ENCODE results near the gene ZNF385D. TPM values are rescaled to one million over a fixed set of nuclear protein-coding genes. Genes with fewer than 3 reads are reported as not detected.

The ZNF385D gene
- total RNA-seq, 1 donor from 2014 or later = 0.41 TPM

DNA sequence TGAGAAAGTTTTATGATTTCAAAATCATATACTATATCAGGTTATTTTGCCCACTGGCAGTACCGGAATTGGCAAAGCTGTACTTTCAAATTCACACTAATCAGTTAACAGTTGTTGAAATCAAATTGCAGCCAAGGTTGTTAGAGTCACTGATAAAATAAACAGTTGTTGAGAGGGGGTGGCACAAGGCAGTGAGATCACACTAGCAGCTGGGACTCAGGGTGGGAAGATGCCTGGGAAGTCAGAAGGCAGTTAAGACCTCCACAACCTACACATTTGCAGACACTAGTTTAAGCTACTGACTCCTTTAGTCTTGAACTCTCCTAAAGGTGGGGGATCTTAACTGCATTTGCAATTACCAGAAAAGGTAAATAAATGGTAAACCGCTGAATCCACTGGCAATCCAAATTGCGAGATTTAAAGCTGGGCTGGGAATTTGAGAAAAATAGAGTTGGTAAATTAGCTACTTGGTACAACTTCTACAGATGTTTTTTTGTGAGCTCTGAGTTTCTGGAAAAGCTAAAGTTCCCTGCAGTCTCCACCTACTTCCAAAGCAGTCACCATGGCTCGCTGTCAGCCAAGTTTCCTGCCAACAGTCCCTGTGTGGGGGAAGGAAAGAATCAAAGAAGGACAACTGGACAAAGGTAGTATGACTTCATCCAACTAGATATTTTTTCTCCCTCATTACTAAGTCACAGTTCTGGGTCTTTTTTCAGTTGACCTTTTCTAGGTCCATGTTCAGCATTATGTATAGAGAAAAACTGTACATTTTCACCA lies 105.7 kb downstream of the ZNF385D start:
- H3K9me3 Mint-ChIP-seq (ENCODE audit: unreplicated experiment) = no peaks in the 10 kb centered on the region
- peaks cover 1% of the 10 kb centered on the region for H3K27me3 Mint-ChIP-seq (ENCODE audit: unreplicated experiment)
- DNase-seq (ENCODE audit: low spot score) = no peak
- peaks cover 7% of the 10 kb centered on the region for H3K4me1 Mint-ChIP-seq (ENCODE audit: unreplicated experiment)
- H3K36me3 Mint-ChIP-seq (ENCODE audit: low read depth, unreplicated experiment) = no peaks in the 10 kb centered on the region
- H3K4me3 Mint-ChIP-seq (ENCODE audit: unreplicated experiment) = no peak overlapping the region
- TF ChIP-seq, protein P1, sequence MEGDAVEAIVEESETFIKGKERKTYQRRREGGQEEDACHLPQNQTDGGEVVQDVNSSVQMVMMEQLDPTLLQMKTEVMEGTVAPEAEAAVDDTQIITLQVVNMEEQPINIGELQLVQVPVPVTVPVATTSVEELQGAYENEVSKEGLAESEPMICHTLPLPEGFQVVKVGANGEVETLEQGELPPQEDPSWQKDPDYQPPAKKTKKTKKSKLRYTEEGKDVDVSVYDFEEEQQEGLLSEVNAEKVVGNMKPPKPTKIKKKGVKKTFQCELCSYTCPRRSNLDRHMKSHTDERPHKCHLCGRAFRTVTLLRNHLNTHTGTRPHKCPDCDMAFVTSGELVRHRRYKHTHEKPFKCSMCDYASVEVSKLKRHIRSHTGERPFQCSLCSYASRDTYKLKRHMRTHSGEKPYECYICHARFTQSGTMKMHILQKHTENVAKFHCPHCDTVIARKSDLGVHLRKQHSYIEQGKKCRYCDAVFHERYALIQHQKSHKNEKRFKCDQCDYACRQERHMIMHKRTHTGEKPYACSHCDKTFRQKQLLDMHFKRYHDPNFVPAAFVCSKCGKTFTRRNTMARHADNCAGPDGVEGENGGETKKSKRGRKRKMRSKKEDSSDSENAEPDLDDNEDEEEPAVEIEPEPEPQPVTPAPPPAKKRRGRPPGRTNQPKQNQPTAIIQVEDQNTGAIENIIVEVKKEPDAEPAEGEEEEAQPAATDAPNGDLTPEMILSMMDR (IDR thresholded peaks at IDR 0.05; ENCODE audit: unreplicated experiment) = no peak
- no peak overlapping the region for H3K27ac Mint-ChIP-seq (ENCODE audit: unreplicated experiment)

DNA sequence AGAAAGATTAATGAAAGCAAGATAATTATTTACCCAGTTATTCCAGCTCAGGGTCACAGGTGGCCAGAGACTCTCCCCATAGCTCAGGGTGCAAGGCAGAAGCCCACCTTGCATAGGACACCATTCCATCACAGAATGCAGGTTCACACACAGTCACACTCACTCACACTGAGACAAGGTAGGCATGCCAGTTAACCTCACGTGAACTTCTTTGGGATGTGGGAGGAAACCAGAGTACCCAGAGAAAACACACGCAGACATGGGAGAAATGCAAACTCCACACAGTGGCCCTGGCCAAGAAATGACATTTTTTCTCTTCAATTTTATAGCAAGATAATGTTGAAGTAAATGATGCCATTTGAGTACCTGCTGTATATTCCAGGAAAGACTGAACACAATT lies 106.7 kb downstream of the ZNF385D start:
- Mint-ChIP-seq H3K4me1 (ENCODE audit: unreplicated experiment) (peaks cover 7% of the 10 kb centered on the region), H3K4me3 (ENCODE audit: unreplicated experiment) (no peak overlapping the region), H3K9me3 (ENCODE audit: unreplicated experiment) (no peaks in the 10 kb centered on the region), H3K27ac (ENCODE audit: unreplicated experiment) (no peak overlapping the region), H3K36me3 (ENCODE audit: low read depth, unreplicated experiment) (no peaks in the 10 kb centered on the region), H3K27me3 (ENCODE audit: unreplicated experiment) (peaks cover 1% of the 10 kb centered on the region)
- TF ChIP-seq, protein P1 (IDR thresholded peaks at IDR 0.05; ENCODE audit: unreplicated experiment) = no peak
- no peak for DNase-seq (ENCODE audit: low spot score)

DNA sequence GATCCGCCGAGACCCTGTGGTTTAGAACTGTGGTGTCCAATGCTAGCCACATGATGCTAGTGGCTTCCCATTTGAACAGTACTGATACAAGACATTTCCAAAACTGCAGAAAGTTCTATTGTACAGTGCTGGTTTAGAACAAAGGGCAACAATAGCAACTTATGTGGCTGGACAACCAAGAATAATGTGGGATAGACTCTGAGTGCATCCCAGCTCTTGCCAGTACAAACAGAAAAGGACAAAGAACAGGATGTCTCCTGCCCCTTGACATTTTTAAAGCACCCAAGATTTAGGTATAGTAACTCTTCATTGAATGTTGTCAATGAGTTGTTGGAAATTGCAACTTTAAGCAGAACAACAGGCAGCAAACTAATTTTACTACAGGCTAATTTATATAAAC lies 107.3 kb downstream of the ZNF385D start:
- H3K27ac Mint-ChIP-seq (ENCODE audit: unreplicated experiment) = no peak overlapping the region
- H3K27me3 Mint-ChIP-seq (ENCODE audit: unreplicated experiment) = peaks cover 1% of the 10 kb centered on the region
- H3K9me3 Mint-ChIP-seq (ENCODE audit: unreplicated experiment) = no peaks in the 10 kb centered on the region
- DNase-seq (ENCODE audit: low spot score) = no peak
- TF ChIP-seq, protein P1 (IDR thresholded peaks at IDR 0.05; ENCODE audit: unreplicated experiment) = no peak
- peaks cover 7% of the 10 kb centered on the region for H3K4me1 Mint-ChIP-seq (ENCODE audit: unreplicated experiment)
- H3K4me3 Mint-ChIP-seq (ENCODE audit: unreplicated experiment) = no peak overlapping the region
- no peaks in the 10 kb centered on the region for H3K36me3 Mint-ChIP-seq (ENCODE audit: low read depth, unreplicated experiment)

DNA sequence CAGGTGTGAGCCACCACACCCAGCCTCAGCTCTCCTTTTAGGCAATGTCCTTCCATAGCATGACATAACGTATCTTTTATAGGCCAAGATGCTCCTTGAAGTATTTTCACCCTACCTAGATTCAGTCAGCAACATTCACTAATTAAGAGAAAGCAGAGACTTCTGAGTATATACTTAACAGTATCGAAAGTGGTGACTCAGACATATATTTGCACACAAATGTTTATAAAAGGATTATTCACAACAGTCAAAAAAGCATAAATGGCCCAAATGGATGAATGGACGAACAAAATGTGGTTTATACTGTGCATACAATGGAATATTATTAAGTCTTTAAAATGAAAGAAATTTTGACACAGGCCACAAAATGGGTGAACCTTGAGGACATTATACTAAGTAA lies 108.6 kb downstream of the ZNF385D start:
- H3K36me3 Mint-ChIP-seq (ENCODE audit: low read depth, unreplicated experiment) = no peaks in the 10 kb centered on the region
- no peak for DNase-seq (ENCODE audit: low spot score)

DNA sequence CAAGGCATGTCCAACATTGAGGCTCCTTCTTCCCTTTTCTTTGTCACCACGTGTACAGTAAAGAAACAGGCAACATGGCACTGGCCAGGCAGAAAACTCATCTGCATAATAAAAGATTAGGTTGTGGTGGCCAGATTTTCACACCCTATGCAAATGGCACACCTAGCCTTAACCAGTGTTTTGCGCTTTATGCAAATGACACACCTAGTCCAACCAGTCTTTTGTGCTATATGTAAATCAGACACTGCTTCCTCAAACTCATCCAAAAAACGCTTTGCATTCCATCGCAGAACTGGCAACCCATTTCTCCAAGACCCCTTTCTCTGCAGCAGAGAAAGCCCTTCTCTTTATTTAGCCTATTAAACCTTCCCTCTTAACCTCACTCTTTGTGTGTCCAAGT lies 109.1 kb downstream of the ZNF385D start:
- H3K27ac Mint-ChIP-seq (ENCODE audit: unreplicated experiment) = no peak overlapping the region
- peaks cover 1% of the 10 kb centered on the region for H3K27me3 Mint-ChIP-seq (ENCODE audit: unreplicated experiment)
- no peak overlapping the region for H3K4me3 Mint-ChIP-seq (ENCODE audit: unreplicated experiment)
- no peak for DNase-seq (ENCODE audit: low spot score)
- TF ChIP-seq, protein P1 (IDR thresholded peaks at IDR 0.05; ENCODE audit: unreplicated experiment) = no peak
- peaks cover 7% of the 10 kb centered on the region for H3K4me1 Mint-ChIP-seq (ENCODE audit: unreplicated experiment)
- no peaks in the 10 kb centered on the region for H3K9me3 Mint-ChIP-seq (ENCODE audit: unreplicated experiment)
- H3K36me3 Mint-ChIP-seq (ENCODE audit: low read depth, unreplicated experiment) = no peaks in the 10 kb centered on the region

More for the DNA sequence above, 108.6 kb downstream of the ZNF385D start:
- no peaks in the 10 kb centered on the region for H3K9me3 Mint-ChIP-seq (ENCODE audit: unreplicated experiment)
- H3K4me1 Mint-ChIP-seq (ENCODE audit: unreplicated experiment) = peaks cover 7% of the 10 kb centered on the region
- H3K27ac Mint-ChIP-seq (ENCODE audit: unreplicated experiment) = no peak overlapping the region
- H3K4me3 Mint-ChIP-seq (ENCODE audit: unreplicated experiment) = no peak overlapping the region
- H3K27me3 Mint-ChIP-seq (ENCODE audit: unreplicated experiment) = peaks cover 1% of the 10 kb centered on the region
- TF ChIP-seq, protein P1 (IDR thresholded peaks at IDR 0.05; ENCODE audit: unreplicated experiment) = no peak

All from endothelial cell (in vitro differentiated cells).